Esophagus muscularis mucosa (tissue), 3 donors: Measurements from ENCODE around the gene ADIRF.

Experiments used
- CTCF ChIP-seq, 3 experiments: fragments of 200-600 bp in 2 of 3; fragments of 450-650 bp in 1 of 3; sonication (generic) in 2 of 3; IDR thresholded peaks; one replicate each; pipeline ENCODE4 v1.5.1; 2017 to 2019; ENCODE audit warnings: antibody characterized with exemption in 3 of 3, mild to moderate bottlenecking in 2 of 3, moderate library complexity in 1 of 3
- EP300 ChIP-seq: sonication (generic); formaldehyde crosslinking; IDR thresholded peaks from one replicate; pipeline ENCODE4 v1.6.1; 2017; ENCODE audit warnings: antibody characterized with exemption

- no peak for TF ChIP-seq EP300
- TF ChIP-seq CTCF (IDR thresholded peaks at IDR 0.05) = no peak
These were observed 5.3 kb upstream of the ADIRF start for GRCh38 chr10:86962981-86963310.
